ENCODE measurements around the gene LCA5L.

DNA sequence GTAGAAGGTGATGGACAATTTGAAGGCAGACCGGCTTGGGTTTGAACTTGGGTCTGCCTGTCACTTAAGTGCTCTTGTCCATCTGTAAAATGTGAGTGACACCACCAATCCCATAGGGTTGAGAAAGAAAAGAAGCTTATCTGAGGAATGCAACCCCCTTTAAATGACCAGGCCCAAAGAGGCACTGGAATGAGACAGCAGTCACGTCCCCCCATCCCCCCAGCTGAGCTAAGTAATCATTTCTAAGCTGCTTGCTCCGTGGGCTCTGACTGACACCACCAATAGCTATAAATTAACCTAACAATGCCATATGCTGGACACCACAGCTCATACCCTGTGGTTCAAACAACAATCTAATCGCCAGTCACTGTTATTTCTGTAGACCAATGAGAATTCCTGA lies 15.1 kb downstream of the LCA5L start:
- TF ChIP-seq, protein P1, sequence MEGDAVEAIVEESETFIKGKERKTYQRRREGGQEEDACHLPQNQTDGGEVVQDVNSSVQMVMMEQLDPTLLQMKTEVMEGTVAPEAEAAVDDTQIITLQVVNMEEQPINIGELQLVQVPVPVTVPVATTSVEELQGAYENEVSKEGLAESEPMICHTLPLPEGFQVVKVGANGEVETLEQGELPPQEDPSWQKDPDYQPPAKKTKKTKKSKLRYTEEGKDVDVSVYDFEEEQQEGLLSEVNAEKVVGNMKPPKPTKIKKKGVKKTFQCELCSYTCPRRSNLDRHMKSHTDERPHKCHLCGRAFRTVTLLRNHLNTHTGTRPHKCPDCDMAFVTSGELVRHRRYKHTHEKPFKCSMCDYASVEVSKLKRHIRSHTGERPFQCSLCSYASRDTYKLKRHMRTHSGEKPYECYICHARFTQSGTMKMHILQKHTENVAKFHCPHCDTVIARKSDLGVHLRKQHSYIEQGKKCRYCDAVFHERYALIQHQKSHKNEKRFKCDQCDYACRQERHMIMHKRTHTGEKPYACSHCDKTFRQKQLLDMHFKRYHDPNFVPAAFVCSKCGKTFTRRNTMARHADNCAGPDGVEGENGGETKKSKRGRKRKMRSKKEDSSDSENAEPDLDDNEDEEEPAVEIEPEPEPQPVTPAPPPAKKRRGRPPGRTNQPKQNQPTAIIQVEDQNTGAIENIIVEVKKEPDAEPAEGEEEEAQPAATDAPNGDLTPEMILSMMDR (IDR thresholded peaks at IDR 0.05; ENCODE audit: insufficient read depth, low read depth, low read length) = no peak
- TF ChIP-seq EZH2 (IDR thresholded peaks at IDR 0.05; ENCODE audit: insufficient read depth, low read length) = no peak
